ENCODE measurements around the gene SMIM17.

- TF ChIP-seq CTCF (IDR thresholded peaks at IDR 0.05) (no peak), POLR2A (IDR thresholded peaks at IDR 0.05) (no peak), EP300 (IDR thresholded peaks at IDR 0.05) (no peak)
Measured at GRCh38 chr19:56594783-56595547, 48.0 kb upstream of the SMIM17 start, which contains the start of gene ZNF71.

Data from suprapubic skin (tissue), 3 donors.